Amniotic stem cell (primary cell): ENCODE measurements around the gene GRHL1.
"Not testable (repeated sequence)": the region's sequence is repeated elsewhere in the genome, so short reads cannot be mapped to it uniquely, and the experiment has no call there.

Source experiments
- DNase-seq: peaks from one replicate; lab custom pipeline; 2025; lab: John Stamatoyannopoulos, UW

GRHL1 gene

DNA sequence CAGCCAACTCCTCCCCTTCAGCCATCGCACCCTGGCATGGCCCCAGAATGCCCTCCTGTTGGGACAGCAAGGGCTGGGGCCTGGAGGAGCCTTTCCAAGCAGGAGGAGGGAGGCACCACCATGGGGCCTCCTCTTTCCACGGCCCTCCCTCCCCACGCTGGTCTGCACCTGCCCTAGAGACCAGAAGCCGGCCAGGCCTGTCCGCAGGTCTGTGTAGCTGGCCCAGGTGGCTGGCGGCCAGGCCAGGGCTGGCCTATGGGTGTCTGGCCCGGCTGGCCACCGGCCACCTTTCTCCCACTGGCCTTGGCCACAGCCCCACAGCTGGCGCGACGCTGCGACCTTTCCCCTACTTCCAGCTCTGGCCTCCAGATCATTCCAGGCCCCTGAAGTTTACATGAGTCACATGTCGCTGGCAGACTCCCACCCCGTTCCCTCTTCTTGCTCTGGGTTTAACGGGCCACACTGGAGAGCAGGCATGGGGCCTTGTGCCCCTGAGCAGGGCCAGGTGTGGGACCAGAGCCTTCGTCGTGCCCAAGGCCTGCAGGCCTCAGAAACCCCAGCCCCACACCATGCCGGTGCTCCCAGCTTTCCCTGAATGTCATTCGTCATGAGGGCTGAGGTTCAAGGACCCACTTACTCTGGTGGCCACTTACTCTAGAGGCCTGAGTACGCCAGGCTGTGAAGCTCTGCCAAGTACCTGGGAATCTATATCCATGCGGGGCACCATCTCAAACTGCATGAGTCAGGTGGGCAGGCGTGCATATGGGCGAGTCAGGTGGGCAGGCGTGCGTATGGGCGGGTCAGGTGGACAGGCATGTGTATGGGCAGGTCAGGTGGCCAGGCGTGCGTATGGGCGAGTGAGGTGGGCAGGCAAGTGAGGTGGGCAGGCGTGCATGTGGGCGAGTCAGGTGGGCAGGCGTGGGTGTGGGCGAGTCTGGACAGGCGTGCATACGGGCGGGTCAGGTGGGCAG is 58.6 kb downstream of the GRHL1 start:
- no peak for DNase-seq

DNA sequence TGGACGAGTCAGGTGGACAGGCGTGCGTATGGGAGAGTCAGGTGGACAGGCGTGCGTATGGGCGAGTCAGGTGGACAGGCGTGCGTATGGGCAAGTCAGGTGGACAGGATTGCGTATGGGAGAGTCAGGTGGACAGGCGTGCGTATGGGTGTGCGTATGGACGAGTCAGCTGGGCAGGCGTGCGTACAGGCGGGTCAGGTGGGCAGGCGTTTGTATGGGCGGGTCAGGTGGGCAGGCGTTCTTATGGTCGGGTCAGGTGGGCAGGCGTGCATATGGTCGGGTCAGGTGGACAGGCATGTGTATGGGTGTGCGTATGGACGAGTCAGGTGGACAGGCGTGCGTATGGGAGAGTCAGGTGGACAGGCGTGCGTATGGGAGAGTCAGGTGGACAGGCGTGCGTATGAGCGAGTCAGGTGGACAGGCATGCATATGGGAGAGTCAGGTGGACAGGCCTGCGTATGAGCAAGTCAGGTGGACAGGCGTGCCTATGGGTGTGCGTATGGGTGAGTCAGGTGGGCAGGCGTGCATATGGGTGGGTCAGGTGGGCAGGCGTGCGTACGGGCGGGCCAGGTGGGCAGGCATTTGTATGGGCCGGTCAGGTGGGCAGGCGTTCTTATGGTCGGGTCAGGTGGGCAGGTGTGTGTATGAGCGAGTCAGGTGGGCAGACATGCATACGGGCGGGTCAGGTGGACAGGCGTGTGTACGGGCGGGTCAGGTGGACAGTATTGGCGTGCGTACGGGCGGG is 59.5 kb downstream of the GRHL1 start:
- DNase-seq, result not testable (repeated sequence)

DNA sequence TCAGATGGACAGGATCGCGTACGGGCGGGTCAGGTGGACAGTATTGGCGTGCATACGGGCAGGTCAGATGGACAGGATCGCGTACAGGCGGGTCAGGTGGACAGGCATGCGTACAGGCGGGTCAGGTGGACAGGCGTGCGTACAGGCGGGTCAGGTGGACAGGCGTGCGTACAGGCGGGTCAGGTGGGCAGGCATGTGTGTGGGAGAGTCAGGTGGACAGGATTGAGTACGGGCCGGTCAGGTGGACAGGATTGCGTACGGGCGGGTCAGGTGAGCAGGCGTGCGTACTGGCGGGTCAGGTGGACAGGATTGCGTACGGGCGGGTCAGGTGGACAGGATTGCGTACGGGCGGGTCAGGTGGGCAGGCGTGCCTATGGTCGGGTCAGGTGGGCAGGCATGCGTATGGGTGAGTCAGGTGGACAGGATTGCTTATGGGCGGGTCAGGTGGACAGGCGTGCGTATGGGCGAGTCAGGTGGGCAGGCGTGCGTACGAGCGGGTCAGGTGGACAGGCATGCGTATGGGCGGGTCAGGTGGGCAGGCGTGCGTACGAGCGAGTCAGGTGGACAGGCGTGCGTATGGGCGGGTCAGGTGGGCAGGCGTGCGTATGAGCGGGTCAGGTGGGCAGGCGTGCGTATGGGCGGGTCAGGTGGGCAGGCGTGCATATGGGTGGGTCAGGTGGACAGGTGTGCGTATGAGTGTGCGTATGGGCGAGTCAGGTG is 60.3 kb downstream of the GRHL1 start:
- not testable (repeated sequence) for DNase-seq

DNA sequence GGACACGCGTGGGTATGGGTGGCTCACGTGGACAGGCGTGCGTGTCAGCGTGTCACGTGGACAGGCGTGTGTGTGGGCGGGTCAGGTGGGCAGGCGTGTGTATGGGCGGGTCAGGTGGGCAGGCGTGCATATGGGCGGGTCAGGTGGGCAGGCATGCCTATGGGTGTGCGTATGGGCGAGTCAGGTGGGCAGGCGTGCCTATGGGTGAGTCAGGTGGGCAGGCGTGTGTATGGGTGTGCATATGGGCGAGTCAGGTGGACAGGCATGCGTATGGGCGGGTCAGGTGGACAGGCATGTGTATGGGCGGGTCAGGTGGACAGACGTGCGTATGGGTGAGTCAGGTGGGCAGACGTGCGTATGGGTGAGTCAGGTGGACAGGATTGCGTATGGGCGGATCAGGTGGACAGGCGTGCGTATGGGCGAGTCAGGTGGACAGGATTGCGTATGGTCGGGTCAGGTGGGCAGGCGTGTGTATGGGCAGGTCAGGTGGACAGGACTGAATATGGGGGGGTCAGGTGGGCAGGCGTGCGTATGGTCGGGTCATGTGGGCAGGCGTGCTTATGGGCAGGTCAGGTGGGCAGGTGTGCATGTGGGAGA is 61.0 kb downstream of the GRHL1 start:
- DNase-seq, result not testable (repeated sequence)

DNA sequence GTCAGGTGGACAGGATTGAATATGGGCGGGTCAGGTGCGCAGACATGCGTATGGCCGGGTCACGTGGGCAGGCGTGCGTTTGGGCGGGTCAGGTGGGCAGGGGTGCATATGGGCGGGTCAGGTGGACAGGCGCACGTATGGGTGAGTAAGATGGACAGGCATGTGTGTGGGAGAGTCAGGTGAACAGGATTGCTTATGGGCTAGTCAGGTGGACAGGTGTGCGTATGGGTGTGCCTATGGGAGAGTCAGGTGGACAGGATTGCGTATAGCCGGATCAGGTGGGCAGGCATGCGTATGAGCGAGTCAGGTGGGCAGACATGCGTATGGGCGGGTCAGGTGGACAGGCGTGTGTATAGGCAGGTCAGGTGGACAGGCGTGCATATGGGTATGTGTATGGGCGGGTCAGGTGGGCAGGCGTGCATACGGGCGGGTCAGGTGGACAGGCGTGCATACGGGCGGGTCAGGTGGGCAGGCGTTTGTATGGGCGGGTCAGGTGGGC is 61.5 kb downstream of the GRHL1 start:
- DNase-seq, result no peak

DNA sequence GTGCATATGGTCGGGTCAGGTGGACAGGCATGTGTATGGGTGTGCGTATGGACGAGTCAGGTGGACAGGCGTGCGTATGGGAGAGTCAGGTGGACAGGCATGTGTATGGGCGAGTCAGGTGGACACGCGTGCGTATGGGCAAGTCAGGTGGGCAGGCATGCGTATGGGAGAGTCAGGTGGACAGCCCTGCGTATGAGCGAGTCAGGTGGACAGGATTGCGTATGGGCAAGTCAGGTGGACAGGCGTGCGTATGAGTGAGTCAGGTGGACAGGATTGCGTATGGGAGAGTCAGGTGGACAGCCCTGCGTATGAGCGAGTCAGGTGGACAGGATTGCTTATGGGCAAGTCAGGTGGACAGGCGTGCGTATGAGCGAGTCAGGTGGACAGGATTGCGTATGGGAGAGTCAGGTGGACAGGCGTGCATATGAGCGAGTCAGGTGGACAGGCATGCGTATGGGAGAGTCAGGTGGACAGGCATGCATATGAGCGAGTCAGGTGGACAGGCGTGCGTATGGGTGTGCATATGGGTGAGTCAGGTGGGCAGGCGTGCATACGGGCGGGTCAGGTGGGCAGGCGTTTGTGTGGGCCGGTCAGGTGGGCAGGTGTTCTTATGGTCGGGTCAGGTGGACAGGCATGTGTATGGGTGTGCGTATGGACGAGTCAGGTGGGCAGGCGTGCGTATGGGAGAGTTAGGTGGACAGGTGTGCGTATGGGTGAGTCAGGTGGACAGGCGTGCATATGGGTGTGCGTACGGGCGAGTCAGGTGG is 62.3 kb downstream of the GRHL1 start:
- not testable (repeated sequence) for DNase-seq

DNA sequence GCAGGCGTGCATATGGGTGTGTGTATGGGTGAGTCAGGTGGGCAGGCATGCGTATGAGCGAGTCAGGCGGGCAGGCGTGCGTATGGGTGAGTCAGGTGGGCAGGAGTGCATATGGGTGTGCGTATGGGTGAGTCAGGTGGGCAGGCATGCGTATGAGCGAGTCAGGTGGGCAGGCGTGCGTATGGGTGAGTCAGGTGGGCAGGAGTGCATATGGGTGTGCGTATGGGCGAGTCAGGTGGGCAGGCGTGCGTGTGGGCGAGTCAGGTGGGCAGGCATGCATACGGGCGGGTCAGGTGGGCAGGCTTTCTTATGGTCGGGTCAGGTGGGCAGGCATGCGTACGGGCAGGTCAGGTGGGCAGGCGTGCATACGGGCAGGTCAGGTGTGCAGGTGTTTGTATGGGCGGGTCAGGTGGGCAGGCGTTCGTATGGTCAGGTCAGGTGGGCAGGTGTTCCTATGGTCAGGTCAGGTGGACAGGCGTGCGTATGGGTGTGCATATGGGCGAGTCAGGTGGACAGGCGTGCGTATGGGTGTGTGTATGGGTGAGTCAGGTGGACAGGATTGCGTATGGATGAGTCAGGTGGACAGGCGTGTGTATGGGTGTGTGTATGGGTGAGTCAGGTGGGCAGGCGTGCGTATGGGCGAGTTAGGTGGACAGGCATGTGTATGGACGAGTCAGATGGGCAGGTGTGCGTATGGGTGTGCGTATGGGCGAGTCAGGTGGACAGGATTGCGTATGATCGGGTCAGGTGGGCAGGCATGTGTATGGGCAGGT is 63.1 kb downstream of the GRHL1 start:
- no peak for DNase-seq

DNA sequence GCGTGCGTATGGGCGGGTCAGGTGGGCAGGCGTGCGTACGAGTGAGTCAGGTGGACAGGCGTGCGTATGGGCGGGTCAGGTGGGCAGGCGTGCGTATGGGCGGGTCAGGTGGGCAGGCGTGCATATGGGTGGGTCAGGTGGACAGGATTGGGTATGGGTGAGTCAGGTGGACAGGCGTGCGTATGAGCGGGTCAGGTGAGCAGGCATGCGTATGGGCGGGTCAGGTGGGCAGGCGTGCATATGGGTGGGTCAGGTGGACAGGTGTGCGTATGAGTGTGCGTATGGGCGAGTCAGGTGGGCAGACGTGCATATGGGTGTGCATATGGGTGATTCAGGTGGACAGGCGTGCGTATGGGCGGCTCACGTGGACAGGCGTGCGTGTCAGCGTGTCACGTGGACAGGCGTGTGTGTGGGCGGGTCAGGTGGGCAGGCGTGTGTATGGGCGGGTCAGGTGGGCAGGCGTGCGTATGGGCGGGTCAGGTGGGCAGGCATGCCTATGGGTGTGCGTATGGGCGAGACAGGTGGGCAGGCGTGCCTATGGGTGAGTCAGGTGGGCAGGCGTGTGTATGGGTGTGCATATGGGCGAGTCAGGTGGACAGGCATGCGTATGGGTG is 64.0 kb downstream of the GRHL1 start:
- DNase-seq, result not testable (repeated sequence)

DNA sequence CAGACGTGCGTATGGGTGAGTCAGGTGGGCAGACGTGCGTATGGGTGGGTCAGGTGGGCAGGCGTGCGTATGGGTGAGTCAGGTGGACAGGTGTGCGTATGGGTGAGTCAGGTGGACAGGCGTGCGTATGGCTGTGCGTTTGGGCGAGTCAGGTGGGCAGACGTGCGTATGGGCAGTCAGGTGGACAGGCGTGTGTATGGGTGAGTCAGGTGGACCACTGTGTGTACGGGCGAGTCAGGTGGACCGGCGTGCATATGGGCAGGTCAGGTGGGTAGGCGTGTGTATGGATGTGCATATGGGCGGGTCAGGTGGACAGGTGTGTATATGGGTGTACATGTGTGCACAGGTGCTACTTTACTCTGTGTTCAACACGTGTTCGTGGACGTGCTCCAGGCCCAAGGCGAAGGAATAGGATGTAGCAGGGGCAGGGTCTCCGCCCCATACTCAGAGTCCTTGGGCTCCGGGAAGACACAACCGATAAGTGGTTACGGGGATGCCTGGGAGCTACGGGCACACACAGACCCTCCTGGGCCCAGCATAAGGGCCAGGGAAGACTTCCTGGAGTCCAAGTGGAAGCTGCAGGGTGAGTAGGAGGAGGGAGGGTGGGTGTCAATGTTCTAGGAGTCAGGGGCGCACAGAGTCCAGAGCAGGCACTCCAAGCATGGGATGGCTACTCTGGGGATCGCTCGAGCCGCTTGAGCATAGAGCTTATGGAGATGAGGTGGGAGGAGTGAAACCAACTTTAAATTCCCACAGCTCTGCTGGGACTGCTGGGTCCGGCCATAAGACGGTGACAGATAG is 64.7 kb downstream of the GRHL1 start:
- no peak for DNase-seq

DNA sequence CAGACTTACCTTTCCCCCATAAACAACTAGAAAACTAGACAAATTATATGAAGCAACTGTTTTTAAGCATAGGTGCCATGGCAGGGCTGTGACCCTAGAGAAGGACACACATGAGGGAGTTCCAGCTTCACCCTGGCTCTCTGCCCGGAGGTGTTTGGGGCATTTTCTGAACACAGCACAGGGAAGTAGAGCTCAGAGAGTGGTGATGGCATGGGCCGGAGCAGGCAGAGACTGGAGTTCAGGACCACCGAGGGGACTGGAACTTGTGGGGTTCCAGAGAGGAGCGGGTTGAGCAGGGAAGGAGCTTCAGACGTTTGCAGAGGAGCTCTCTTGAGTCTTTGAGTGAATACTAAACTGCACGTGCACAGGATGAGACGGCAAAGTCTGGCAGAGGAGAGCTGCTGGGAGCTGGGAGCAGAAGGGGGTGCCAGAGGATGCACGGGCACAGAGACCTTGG is 65.3 kb downstream of the GRHL1 start:
- DNase-seq, result no peak

DNA sequence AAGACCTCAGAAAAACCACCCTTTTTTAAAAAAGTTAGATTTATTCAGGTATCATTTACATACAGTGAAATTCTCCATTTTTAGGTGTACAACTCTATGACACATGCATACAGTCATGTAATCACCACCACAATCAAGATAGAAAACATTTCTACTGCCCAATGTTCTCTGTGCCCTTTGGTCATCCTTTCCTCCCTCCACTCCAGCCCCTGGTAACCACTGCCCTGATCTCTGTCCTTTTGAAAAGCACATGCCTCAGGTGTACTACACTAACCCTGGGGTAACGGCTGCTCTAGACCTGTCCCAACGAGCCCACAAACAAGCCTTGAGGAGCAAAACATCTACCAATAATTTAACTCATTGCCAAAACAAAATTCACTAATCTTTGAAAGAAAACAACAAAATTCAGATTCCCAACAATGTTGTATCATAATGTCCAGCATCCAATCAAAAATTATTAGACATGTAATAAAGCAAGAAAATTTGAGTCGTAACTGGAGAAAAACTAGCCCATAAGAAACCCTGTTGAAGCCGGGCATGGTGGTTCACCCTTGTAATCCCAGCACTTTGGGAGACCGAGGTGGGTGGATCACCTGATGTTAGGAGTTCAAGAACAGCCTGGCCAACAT is 65.9 kb downstream of the GRHL1 start:
- DNase-seq, result no peak

DNA sequence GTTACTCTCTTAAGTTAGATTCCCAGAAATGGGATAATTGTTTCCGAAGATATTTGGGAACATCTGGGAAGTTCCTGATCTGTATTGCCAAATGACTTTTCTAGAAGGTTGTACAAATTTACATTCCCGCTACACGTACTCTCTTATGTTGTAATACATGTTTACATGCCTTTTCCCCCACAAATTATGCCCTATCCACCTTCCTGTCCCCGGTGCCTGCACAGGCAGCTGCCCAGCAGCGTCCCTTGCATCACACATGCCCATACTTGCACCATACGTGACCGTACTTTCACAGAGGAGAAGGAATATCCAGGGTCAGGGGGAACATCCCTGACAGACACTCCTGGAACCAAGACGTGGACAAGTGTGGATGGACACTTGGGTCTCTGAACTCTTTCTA is 67.7 kb downstream of the GRHL1 start:
- DNase-seq, result no peak

DNA sequence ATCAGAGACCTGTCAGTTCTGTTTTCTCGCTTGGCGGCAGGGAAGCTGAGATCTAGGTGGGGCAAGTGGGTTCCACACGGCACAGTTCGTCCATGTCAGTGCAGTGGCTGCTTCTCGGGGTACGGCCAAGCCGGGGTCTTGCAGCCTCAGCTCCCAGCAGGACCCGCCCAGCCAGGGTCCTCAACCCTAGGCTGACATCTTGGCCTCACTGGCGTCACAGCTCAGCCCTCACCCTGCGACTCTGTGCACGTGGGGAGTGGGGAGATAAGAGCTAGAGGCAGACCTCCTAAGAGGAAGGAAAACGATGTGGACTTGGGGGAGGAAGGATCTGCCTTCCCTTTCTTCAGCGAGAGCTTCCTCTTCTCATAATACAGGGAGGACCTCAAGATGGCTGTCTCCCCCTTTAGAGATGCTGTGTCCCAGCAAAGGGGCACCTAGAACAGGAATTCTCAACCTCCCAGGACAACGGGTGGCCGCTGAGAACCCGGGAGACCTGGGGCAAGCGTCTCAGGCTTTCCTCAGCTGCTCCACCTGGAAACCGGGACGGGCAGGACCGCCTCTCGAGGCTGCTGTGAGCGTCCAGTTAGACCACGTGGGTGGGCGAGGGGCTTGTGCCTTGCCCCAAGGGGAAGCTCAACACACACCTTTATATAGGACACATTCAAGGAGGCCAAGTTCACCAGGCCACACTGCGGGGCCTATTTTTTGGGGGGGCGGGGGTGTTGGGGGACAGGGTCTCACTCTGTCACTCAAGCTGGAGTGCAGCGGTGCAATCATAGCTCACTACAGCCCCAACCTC is 68.3 kb downstream of the GRHL1 start:
- DNase-seq, result no peak

DNA sequence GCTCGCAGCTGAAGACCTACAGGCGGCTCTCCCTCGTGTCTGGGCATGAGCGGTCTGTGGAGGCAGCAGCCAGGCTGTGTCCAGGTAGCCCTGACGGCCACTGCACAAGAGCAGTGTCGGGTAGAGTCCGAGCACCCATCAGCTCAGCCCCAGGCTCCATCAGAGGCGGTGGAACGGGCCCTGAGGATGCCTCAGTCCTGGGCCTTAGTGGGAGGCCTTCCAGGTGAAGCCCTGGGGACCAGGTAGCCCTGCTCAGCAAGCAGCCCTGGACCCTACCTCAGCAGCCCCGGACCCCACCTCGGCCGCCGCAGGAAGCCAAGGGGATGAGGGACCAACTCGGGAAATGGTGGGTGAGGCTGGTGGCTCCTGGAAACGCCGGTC is 70.5 kb downstream of the GRHL1 start:
- no peak for DNase-seq

DNA sequence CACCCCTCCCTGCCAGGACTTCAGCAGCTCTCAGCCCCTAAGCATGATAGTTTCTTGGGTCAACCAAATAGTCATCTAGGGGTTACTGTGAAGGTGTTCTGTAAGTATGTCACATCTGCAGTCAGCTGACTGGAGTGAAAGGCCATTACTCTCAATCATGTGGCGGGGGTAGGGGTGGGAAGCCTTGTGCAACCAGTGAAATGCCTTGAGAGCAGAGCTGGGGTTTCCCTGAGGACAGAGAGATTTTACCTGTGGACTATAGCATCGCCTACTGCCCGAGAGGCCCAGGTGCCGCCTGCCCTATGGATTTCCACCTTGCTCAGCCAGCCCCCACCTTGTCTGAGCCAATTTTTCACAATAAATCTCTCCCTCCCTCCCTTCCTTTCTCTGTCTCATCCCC is 71.0 kb downstream of the GRHL1 start:
- no peak for DNase-seq

DNA sequence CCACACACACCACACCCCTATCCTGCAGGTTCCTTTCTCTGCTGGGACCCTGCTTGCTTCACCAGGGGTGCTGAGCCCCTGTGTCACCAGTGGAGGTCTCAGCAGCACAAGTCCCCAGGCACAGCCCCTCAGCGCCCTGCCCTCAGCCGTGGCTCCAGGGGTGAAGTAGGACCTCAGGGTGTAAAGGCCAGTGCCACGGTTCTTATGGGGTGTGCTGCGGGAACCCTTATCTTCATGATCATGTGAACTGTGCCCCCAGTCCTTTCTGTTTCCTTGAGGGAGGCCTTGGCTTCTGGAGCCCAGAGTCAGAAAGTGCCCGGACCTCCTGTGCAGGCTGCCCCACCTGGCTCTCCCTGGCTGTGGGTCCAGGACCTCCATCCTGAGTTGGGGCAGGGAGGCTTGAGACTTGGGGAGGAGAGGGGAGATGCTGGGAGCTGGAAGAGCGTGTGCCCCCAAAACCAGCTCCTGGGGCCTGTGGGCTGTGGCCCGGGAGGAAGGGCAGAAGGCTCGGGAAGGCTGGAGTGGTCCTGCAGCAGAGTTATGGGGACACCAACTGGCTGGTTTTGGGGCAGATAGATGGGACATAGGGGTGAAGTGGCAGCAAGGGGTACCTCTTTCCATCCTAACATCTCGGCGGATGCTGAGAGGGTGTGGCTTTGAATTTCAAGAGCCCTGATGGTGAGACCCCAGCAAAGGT is 71.6 kb downstream of the GRHL1 start:
- no peak for DNase-seq
